Sciatic nerve (tissue), 2 donors: Measurements from ENCODE around the gene TTLL11. TPM values are rescaled to one million over a fixed set of nuclear protein-coding genes. Genes with fewer than 3 reads are reported as not detected.
"Not testable (repeated sequence)": the region's sequence is repeated elsewhere in the genome, so short reads cannot be mapped to it uniquely, and the experiment has no call there.

Source experiments
- ATAC-seq: fragments of 200-7000 bp; cut with Tn5 transposase; one replicate; pipeline ENCODE4 v1.9.1; 2020; ENCODE audit warnings: mild to moderate bottlenecking, moderate library complexity
- DNase-seq: peaks from one replicate; pipeline ENCODE4 v3.0.0-alpha.2; 2020; ENCODE audit warnings: low spot score
- intact Hi-C: fragments of 100-400 bp; cut with DNase I; formaldehyde crosslinking; loops from one replicate; pipeline ENCODE4 v1.14.2; 2022
- total RNA-seq: library from RNA; stranded (reverse); fragmentation: NEBNext Ultra II Directional; extraction: Animal tissue kit (Norgen Biotek cat#: 25700); gene quantifications from one replicate; pipeline ENCODE4 v1.2.1, GENCODE V29; 2021
- donor health status: DM: no; HTN: no; CAD: no.
- donor health status: DM: no; HTN: no; CAD: no.

TTLL11 gene
- total RNA-seq, 1 donor from 2014 or later = 14.2 TPM

DNA sequence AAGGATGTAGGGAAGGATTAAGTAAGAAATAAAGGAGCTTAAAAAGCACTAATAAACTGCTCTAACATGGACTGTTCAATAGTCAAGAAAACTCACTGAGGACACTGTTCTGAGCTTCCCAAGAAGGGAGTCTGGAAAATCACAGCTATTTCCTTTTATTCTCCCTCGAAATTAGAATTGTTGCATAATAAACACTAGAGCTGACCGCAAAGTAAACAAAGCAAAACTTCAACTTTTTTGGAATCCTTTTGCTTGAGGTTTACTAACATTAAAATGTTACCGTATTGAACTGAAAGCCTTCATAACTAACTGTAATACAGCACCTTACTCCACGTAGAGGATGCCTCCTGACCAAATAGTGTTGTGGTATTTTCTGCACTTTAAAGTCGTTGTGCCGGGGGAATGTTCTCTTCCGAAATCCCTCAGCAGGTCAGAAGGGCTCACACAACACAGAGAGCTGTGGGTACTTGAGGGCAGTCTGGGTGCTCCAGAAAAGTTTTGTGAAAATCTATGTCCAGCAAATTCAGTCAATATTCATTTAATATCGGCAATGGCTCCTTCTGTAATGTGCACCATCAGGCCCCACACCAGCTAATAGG, 59.2 kb downstream of the TTLL11 start:
- intact Hi-C loops = no loop called here
- DNase-seq = no peak
- ATAC-seq = peak; percentile 46

GRCh38 chr9:122032346-122032745, 60.8 kb downstream of the TTLL11 start:
- DNase-seq (no peak), ATAC-seq (no peak)
- intact Hi-C loops = no loop called here

GRCh38 chr9:122031776-122032175, 61.3 kb downstream of the TTLL11 start:
- intact Hi-C loops = no loop called here
- DNase-seq (no peak), ATAC-seq (peak; percentile 15)

- intact Hi-C loops = no loop called here
- no peak for ATAC-seq
- DNase-seq = no peak
Measured at GRCh38 chr9:122031157-122031556, 62.0 kb downstream of the TTLL11 start.

DNA sequence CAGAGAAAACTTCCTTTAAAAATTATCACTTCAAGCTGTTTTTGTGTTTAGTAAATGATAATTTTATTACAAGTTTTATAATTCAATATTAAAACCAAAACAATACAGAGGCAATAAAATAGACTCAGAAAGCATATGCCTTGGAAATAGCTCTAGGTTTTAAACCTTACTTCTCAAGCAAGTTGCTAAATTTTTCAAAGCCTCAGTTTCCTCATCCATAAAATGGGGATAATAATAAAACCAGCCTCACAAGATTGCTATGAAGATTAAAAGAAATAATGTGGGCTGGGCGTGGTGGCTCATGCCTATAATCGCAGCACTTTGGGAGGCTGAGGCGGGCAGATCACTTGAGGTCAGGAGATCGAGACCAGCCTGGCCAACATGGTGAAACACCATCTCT, 62.8 kb downstream of the TTLL11 start:
- no peak for ATAC-seq
- intact Hi-C loops = no loop called here

GRCh38 chr9:122029898-122030297, 63.2 kb downstream of the TTLL11 start:
- ATAC-seq = no peak
- intact Hi-C loops = no loop called here
- DNase-seq = no peak

More for the DNA sequence above, 62.8 kb downstream of the TTLL11 start:
- no peak for DNase-seq

DNA sequence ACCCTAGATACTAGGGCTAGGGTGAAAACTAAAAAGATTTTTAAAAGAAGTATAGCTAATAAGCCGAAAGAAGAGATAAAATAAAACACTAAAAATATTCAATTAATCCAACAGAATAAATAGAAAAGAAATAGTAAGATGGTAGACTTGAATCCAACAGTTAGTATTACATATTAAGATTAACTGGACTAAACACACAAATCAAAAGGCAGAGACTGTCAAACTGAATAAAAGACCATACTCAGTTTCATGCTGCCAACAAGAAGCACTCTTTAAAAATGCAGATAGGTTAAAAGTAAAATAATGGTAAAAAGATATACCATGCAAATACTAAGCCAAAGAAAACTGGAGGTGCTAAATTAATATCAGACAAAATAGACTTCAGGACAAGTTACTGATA, 65.0 kb downstream of the TTLL11 start:
- intact Hi-C loops = no loop called here
- DNase-seq = no peak
- ATAC-seq = no peak

DNA sequence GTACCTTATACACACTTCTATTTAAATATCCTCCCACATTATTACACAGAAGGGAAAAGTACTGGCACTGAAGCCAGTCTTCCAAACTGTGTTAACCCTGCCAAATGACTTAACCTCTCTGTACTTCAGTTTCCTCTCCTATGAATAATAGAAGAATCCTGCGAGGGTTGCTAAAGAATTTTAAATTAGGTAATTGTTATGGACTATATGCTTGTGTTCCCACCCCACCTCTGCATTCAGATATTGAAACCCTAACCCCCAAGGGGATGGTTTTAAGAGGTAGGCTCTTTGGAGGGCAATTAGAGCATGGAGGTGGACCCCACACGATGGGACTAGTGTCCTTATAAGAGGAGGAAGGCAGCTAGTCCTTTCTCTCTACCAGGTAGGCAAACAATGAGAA, 72.7 kb downstream of the TTLL11 start:
- intact Hi-C loops = no loop called here
- ATAC-seq (no peak), DNase-seq (no peak)

DNA sequence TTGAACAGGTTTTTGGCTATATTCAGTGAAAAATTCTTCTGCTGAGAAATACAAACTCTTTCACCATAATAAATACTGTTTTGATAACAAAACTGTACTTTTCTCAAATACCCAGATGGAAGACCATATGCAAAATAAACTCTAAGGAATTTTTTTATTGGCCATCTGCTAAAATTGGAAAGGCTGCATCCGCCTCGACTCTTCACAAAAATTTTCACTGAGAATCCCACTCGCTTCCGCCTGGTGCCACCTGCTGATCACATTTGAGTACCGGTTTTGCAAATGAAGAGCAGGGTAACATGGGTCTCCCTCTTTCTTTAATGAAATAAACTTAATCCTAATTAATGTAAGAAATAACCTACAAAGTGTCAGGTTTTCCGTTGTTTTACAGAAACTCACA, 76.4 kb downstream of the TTLL11 start:
- no peak for DNase-seq
- intact Hi-C loops = no loop called here
- ATAC-seq = peak; percentile 45

DNA sequence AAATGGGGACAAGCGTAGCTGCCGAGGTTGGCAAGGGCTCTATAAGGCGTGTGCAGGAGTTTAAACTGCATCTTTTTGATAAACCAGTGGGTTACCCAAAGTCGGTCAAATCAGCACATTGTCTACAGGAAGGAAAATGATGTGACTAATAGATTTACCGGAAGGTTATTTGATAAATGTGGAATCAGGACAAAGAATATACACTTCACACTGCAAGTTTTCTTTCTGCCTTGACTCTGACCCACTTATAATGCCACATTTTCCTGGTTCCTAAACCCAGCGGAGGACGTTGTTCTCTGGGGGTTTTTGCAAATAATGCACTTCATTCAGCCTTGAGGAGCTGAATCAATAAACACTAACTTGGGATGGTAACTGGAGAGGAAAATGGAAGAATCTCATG, 76.8 kb downstream of the TTLL11 start:
- no peak for DNase-seq
- intact Hi-C loops = no loop called here
- ATAC-seq = peak; percentile 46

DNA sequence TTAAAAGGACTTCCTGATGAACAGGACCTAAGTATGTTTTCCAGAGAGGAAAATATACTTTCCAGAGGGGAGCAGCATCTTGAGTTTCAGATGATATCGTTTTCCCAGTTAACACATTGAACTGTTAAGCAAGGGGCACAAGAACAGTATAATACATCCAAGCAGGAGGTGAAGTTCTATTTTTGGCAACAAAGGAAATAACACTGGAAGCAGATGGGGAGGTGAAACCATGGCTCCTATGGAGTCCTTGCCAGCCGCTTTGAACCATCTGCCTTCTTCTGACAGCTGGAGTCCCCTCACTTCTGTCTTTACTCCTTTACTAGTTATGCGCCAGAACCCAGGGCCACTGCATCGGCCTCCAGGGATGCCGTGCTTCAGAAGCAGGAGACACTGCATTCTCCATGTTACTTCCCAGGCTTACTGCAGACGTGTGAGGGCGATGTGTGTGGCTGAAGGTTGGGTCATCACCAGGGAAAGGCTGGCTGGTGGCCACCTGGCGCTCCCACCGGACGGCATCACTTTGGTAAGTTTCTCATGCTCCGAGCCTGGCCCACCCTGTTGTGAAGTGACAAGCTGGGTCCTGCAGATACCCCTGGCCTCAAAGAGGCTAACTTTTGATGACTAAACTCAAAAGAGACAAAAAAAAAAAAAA, 77.8 kb downstream of the TTLL11 start:
- ATAC-seq (no peak), DNase-seq (no peak)
- intact Hi-C loops = no loop called here

- DNase-seq (no peak), ATAC-seq (no peak)
- intact Hi-C loops = no loop called here
Measured at GRCh38 chr9:122011818-122012498, 81.2 kb downstream of the TTLL11 start.

- ATAC-seq (no peak), DNase-seq (no peak)
- intact Hi-C loops = no loop called here
Measured at GRCh38 chr9:122008559-122008958, 84.5 kb downstream of the TTLL11 start.

- DNase-seq (no peak), ATAC-seq (no peak)
- intact Hi-C loops = no loop called here
Measured at GRCh38 chr9:122007837-122008236, 85.3 kb downstream of the TTLL11 start.

GRCh38 chr9:122005597-122005996, 87.5 kb downstream of the TTLL11 start:
- intact Hi-C loops = no loop called here
- no peak for ATAC-seq
- DNase-seq = no peak

- intact Hi-C loops = no loop called here
- DNase-seq (no peak), ATAC-seq (no peak)
Measured at GRCh38 chr9:122004589-122004988, 88.5 kb downstream of the TTLL11 start.

- intact Hi-C loops = no loop called here
- peak; percentile 51 for ATAC-seq
- no peak for DNase-seq
Measured at GRCh38 chr9:122001491-122002201, 91.5 kb downstream of the TTLL11 start.

DNA sequence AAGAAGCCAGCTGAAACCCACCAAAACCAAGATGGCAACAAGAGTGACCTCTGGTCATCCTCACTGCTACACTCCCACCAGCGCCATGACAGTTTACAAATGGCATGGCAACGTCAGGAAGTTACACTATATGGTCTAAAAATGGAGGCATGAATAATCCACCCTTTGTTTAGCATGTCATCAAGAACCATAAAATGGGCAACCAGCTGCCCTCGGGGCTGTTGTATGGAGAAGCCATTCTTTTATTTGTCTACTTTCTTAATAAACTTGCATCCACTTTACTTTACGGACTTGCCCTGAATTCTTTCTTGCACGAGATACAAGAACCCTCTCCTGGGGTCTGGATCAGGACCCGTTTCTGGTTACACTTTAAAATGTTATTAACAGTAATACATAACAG, 92.6 kb downstream of the TTLL11 start:
- DNase-seq, ATAC-seq, intact Hi-C loops: not testable (repeated sequence)

DNA sequence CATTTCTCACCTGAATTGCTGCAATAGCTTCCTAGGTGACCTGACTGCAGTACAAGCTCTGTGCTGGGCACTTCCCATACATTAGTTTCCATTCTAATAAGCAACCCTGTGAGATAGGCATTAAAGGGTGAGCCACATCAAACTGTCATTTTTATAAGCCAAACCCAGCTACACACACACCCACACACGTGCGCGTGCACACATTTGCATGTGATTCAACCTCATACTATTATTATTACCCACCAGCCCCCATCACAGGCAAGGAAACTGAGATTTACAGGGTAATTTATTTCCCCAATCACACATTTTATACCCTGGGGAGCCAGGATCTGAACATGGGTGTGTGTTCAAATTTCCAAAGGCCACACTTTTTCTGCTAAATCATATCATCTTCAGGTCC, 93.6 kb downstream of the TTLL11 start:
- ATAC-seq (no peak), DNase-seq (no peak)
- intact Hi-C loops = loop anchor here (5.0 to 10.0 kb wide), 2 partner anchors 312 to 455 kb away; no protein-coding TSS in a partner anchor
